ENCODE measurements around the gene DLG1. TPM values are rescaled to one million over a fixed set of nuclear protein-coding genes. Genes with fewer than 3 reads are reported as not detected.
"Not testable (repeated sequence)": the region's sequence is repeated elsewhere in the genome, so short reads cannot be mapped to it uniquely, and the experiment has no call there.

Gene DLG1
- total RNA-seq, 2 donors from 2014 or later: 115 to 124 TPM

GRCh38 chr3:197278933-197279332 is 19.5 kb downstream of the DLG1 start:
- no peak for TF ChIP-seq CTCF (IDR thresholded peaks at IDR 0.05)
- no peaks in the 10 kb centered on the region for H3K9me3 ChIP-seq
- no peak overlapping the region for H3K27ac ChIP-seq
- H3K4me3 ChIP-seq: no peak overlapping the region
- no peaks in the 10 kb centered on the region for H3K4me1 ChIP-seq
- no peaks in the 10 kb centered on the region for H3K27me3 ChIP-seq
- H3K9ac ChIP-seq (ENCODE audit: low read depth in 2 of 2, low read length in 2 of 2): no peak overlapping the region
- intact Hi-C loops (cut with DNase I): no loop called here
- no peak for DNase-seq
- peaks cover 8% of the 10 kb centered on the region for H3K36me3 ChIP-seq

- H3K36me3 ChIP-seq; H3K4me3 ChIP-seq; H3K27ac ChIP-seq; DNase-seq; intact Hi-C loops (cut with DNase I); H3K9me3 ChIP-seq; H3K4me1 ChIP-seq; H3K27me3 ChIP-seq; H3K9ac ChIP-seq (ENCODE audit: low read depth in 2 of 2, low read length in 2 of 2): not testable (repeated sequence)
Measured at GRCh38 chr3:197276808-197277207, 21.6 kb downstream of the DLG1 start.

GRCh38 chr3:197270558-197271317 is 27.7 kb downstream of the DLG1 start:
- no peak for DNase-seq
- Histone ChIP-seq H3K36me3 (no peaks in the 10 kb centered on the region), H3K4me3 (no peak overlapping the region), H3K4me1 (no peaks in the 10 kb centered on the region), H3K9ac (ENCODE audit: low read depth in 2 of 2, low read length in 2 of 2) (no peak overlapping the region), H3K9me3 (no peaks in the 10 kb centered on the region), H3K27me3 (no peaks in the 10 kb centered on the region), H3K27ac (no peak overlapping the region)
- no peak for TF ChIP-seq CTCF (IDR thresholded peaks at IDR 0.05)
- intact Hi-C loops (cut with DNase I): no loop called here

GRCh38 chr3:197269024-197269423 is 29.4 kb downstream of the DLG1 start:
- Histone ChIP-seq H3K9me3 (no peaks in the 10 kb centered on the region), H3K4me3 (no peak overlapping the region), H3K27me3 (no peaks in the 10 kb centered on the region), H3K36me3 (no peaks in the 10 kb centered on the region), H3K9ac (ENCODE audit: low read depth in 2 of 2, low read length in 2 of 2) (no peak overlapping the region), H3K27ac (no peak overlapping the region), H3K4me1 (no peaks in the 10 kb centered on the region)
- DNase-seq: no peak
- intact Hi-C loops (cut with DNase I): no loop called here
- no peak for TF ChIP-seq CTCF (IDR thresholded peaks at IDR 0.05)

GRCh38 chr3:197268294-197268693 is 30.1 kb downstream of the DLG1 start:
- no peak for DNase-seq
- Histone ChIP-seq H3K27me3 (no peaks in the 10 kb centered on the region), H3K9me3 (no peaks in the 10 kb centered on the region), H3K36me3 (no peaks in the 10 kb centered on the region), H3K9ac (ENCODE audit: low read depth in 2 of 2, low read length in 2 of 2) (no peak overlapping the region), H3K4me3 (no peak overlapping the region), H3K27ac (no peak overlapping the region), H3K4me1 (no peaks in the 10 kb centered on the region)
- no peak for TF ChIP-seq CTCF (IDR thresholded peaks at IDR 0.05)
- intact Hi-C loops (cut with DNase I): no loop called here

- no peak overlapping the region for H3K4me3 ChIP-seq
- H3K27ac ChIP-seq: no peak overlapping the region
- intact Hi-C loops (cut with DNase I): no loop called here
- H3K27me3 ChIP-seq: no peaks in the 10 kb centered on the region
- H3K36me3 ChIP-seq: no peaks in the 10 kb centered on the region
- DNase-seq: no peak
- no peak for TF ChIP-seq CTCF (IDR thresholded peaks at IDR 0.05)
- no peak overlapping the region for H3K9ac ChIP-seq (ENCODE audit: low read depth in 2 of 2, low read length in 2 of 2)
- no peaks in the 10 kb centered on the region for H3K9me3 ChIP-seq
- H3K4me1 ChIP-seq: no peaks in the 10 kb centered on the region
Measured at GRCh38 chr3:197266331-197266730, 32.1 kb downstream of the DLG1 start.
